GM12801 (cell line): ENCODE results near the gene NARF.

ENCODE experiments used
- TF ChIP-seq, protein P1 (sequence below): IDR thresholded peaks from one replicate; pipeline ENCODE4 v1.5.1; 2011; ENCODE audit warnings: control low read depth; ENCODE audit not compliant: insufficient read length; ENCODE audit errors: extremely low read depth

The NARF gene

GRCh38 chr17:82435601-82436583, 22.6 kb upstream of the NARF start:
- TF ChIP-seq, protein P1, sequence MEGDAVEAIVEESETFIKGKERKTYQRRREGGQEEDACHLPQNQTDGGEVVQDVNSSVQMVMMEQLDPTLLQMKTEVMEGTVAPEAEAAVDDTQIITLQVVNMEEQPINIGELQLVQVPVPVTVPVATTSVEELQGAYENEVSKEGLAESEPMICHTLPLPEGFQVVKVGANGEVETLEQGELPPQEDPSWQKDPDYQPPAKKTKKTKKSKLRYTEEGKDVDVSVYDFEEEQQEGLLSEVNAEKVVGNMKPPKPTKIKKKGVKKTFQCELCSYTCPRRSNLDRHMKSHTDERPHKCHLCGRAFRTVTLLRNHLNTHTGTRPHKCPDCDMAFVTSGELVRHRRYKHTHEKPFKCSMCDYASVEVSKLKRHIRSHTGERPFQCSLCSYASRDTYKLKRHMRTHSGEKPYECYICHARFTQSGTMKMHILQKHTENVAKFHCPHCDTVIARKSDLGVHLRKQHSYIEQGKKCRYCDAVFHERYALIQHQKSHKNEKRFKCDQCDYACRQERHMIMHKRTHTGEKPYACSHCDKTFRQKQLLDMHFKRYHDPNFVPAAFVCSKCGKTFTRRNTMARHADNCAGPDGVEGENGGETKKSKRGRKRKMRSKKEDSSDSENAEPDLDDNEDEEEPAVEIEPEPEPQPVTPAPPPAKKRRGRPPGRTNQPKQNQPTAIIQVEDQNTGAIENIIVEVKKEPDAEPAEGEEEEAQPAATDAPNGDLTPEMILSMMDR: no peak

- TF ChIP-seq, protein P1: no peak
These were observed 21.8 kb upstream of the NARF start for GRCh38 chr17:82436601-82437324.

- TF ChIP-seq, protein P1: no peak
These were observed 21.2 kb upstream of the NARF start for GRCh38 chr17:82437325-82437668.

DNA sequence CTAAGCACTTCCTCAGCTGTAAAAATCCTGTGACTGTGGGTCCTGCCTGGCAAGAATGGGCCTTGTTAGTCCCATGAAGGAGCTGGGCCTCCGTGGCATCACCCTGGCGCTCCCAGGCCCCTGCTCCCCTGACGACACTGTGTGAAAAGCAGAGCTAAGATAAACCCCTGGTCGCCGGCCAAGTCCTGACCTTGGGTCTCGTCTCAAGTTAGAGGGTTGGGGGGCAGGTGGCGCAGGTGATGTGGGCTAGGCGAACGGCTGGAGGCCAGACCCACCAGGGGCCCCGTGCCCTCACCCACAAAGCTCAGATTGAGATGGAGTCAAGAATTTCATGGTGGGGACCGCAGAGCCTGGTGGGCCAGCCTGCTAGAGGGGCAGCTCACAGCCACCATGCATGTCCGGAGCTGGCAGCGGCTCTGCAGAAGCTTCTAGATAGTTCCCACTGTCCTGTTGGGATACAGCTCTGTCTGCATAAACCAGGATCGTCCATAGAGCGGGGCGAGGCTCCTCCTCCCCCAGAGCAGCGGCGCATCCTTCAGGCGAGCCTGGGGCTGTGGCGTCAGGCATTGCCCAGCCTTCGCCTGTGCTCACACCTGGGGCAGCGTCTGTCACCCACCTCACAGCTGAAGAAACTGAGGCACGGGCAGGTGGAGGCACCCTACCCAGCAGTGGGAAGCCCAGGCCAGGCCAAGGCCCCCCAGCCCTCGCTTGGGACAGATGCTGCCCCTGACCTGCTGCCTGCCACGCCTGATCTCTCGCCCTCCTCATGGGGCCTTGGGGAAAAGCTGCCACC, 19.9 kb upstream of the NARF start:
- TF ChIP-seq, protein P1: no peak

DNA sequence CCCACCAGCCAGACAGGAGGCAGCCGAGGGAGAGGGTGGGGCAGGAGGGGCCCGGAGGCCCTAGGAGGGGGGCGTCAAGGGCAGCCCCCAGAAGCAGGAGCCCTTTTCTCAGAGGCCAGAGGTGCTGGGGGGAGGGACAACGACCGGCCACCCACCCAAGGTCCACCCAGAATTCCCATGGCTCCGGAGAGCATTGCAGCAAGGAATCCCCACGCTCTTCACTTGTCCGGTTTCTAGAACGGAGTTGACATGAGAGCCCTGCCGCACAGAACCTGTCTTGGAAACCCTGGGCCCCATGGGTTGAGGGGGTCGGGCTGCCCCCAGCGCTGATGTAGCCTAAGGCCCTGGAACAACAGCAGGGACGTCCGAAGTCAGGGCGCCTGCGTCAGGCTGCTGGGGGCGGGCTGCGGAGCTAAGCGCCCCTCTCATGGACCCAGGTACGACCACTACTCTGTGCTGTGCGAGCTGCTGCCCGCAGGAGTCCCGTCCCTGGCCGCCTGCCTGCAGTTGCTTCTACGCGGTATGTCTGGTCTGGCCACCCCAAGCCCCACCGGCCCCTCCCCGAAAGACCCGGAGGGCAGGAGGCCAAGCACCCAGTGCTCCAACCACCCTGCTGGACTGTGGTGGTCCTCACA, 19.2 kb upstream of the NARF start:
- TF ChIP-seq, protein P1: no peak

DNA sequence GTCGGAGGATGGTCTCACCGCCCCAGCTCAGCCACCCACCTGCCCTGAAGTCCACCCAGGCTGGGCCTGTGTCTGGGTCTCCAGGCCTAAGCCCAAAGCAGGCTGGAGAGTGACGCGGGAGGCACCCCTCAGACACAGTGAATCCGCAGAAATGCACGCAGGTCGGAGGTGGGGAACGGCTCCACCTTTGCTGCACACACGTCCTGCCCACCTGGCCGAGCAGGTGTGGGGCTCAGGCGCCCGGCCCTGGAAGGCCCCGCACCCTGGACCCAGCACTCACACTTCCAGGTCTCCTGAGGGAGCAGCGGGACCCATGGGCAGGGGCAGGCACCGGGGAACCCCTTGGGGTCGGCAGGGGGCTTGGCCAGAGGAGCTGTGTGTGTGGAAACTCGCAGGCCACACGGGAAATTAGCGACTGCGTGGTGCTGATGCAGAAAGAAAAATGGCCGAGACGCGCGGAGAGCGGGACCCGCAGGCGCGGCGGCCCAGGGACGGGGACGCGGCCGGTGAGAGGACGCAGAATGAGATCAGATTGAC, 18.6 kb upstream of the NARF start:
- TF ChIP-seq, protein P1: no peak
